Inferior parietal cortex (tissue), 1 donor: ENCODE measurements around the gene SSR2.
"Not testable (repeated sequence)": the region's sequence is repeated elsewhere in the genome, so short reads cannot be mapped to it uniquely, and the experiment has no call there.

Experiments
- DNase-seq: peaks from one replicate; pipeline ENCODE4 v3.0.0-alpha.2; 2016; ENCODE audit errors: extremely low spot score

SSR2 gene

GRCh38 chr1:156048663-156049258 lies 28.0 kb upstream of the SSR2 start:
- no peak for DNase-seq

GRCh38 chr1:156045076-156045475 lies 24.3 kb upstream of the SSR2 start:
- no peak for DNase-seq

- DNase-seq: no peak
Observed at GRCh38 chr1:156042828-156043227, 22.1 kb upstream of the SSR2 start.

GRCh38 chr1:156034991-156035390 lies 14.2 kb upstream of the SSR2 start:
- not testable (repeated sequence) for DNase-seq

- no peak for DNase-seq
Observed at GRCh38 chr1:156033011-156033410, 12.3 kb upstream of the SSR2 start.

GRCh38 chr1:156026588-156026987 lies 5.8 kb upstream of the SSR2 start:
- no peak for DNase-seq

GRCh38 chr1:156025876-156026275 lies 5.1 kb upstream of the SSR2 start:
- no peak for DNase-seq

GRCh38 chr1:156024801-156025200 lies 4.0 kb upstream of the SSR2 start:
- no peak for DNase-seq

- no peak for DNase-seq
Observed at GRCh38 chr1:156021954-156022353, 1.2 kb upstream of the SSR2 start.

- no peak for DNase-seq
Observed at GRCh38 chr1:156021093-156021428, 310 bp upstream of the SSR2 start.

- DNase-seq: no peak
Observed at GRCh38 chr1:156019946-156020292, 832 bp downstream of the SSR2 start.

- no peak for DNase-seq
Observed at GRCh38 chr1:156014829-156015228, 5.9 kb downstream of the SSR2 start.

GRCh38 chr1:156012051-156012817 lies 8.5 kb downstream of the SSR2 start:
- DNase-seq: no peak

- DNase-seq: no peak
Observed at GRCh38 chr1:156009404-156009803, 11.3 kb downstream of the SSR2 start.

GRCh38 chr1:156006666-156007376 lies 13.9 kb downstream of the SSR2 start:
- no peak for DNase-seq

- DNase-seq: no peak
Observed at GRCh38 chr1:156004843-156005584, 15.7 kb downstream of the SSR2 start.

GRCh38 chr1:156003923-156004188 lies 16.9 kb downstream of the SSR2 start:
- no peak for DNase-seq

- DNase-seq: no peak
Observed at GRCh38 chr1:156002188-156002911, 18.4 kb downstream of the SSR2 start.

- DNase-seq: no peak
Observed at GRCh38 chr1:156001662-156002171, 19.0 kb downstream of the SSR2 start.

- no peak for DNase-seq
Observed at GRCh38 chr1:156001021-156001661, 19.6 kb downstream of the SSR2 start.

- DNase-seq: no peak
Observed at GRCh38 chr1:155999964-156000363, 20.8 kb downstream of the SSR2 start.
